NCI-H748 treated with DMSO at 0.1 percent for 48 hours (cell line): ENCODE measurements around the gene RGS9.
A peak's percentile ranks its signal among the peaks of the same experiment; 100 is the strongest.

Experiments used
- DNase-seq: peaks from one replicate; lab custom pipeline; 2025; lab: John Stamatoyannopoulos, UW

RGS9 gene

GRCh38 chr17:65219124-65219523, 82.0 kb downstream of the RGS9 start:
- DNase-seq = no peak

- no peak for DNase-seq
Observed at GRCh38 chr17:65219707-65220106, 82.5 kb downstream of the RGS9 start.

- DNase-seq = no peak
Observed at GRCh38 chr17:65220732-65221131, 83.6 kb downstream of the RGS9 start.

- no peak for DNase-seq
Observed at GRCh38 chr17:65222214-65222738, 85.1 kb downstream of the RGS9 start.

GRCh38 chr17:65225061-65225460, 87.9 kb downstream of the RGS9 start:
- DNase-seq = no peak

GRCh38 chr17:65226227-65226626, 89.1 kb downstream of the RGS9 start:
- DNase-seq = no peak

- DNase-seq = no peak
Observed at GRCh38 chr17:65227637-65228036, 90.5 kb downstream of the RGS9 start.

GRCh38 chr17:65228287-65228686, 91.1 kb downstream of the RGS9 start:
- no peak for DNase-seq

- peak; percentile 57 for DNase-seq
Observed at GRCh38 chr17:65228734-65229620, 91.8 kb downstream of the RGS9 start.

- DNase-seq = no peak
Observed at GRCh38 chr17:65229621-65229995, 92.4 kb downstream of the RGS9 start.

- no peak for DNase-seq
Observed at GRCh38 chr17:65230040-65230439, 92.9 kb downstream of the RGS9 start.

GRCh38 chr17:65231086-65231485, 93.9 kb downstream of the RGS9 start:
- no peak for DNase-seq

- DNase-seq = peak; percentile 34
Observed at GRCh38 chr17:65231662-65232335, 94.6 kb downstream of the RGS9 start.

- no peak for DNase-seq
Observed at GRCh38 chr17:65235284-65235683, 98.1 kb downstream of the RGS9 start.

- no peak for DNase-seq
Observed at GRCh38 chr17:65236321-65236720, 99.2 kb downstream of the RGS9 start.

GRCh38 chr17:65243838-65244625, 106.9 kb downstream of the RGS9 start:
- DNase-seq = peak; percentile 34

- DNase-seq = no peak
Observed at GRCh38 chr17:65246252-65246651, 109.1 kb downstream of the RGS9 start.

- no peak for DNase-seq
Observed at GRCh38 chr17:65249774-65250173, 112.6 kb downstream of the RGS9 start.

- no peak for DNase-seq
Observed at GRCh38 chr17:65254166-65254565, 117.0 kb downstream of the RGS9 start.

- no peak for DNase-seq
Observed at GRCh38 chr17:65259281-65259680, 122.1 kb downstream of the RGS9 start.

- no peak for DNase-seq
Observed at GRCh38 chr17:65259696-65260485, 122.7 kb downstream of the RGS9 start.

- DNase-seq = no peak
Observed at GRCh38 chr17:65260626-65261025, 123.5 kb downstream of the RGS9 start.
